ENCODE data around the gene SH3BP4. TPM values are rescaled to one million over a fixed set of nuclear protein-coding genes. Genes with fewer than 3 reads are reported as not detected.

Gene SH3BP4
- total RNA-seq, 1 donor from 2014 or later, result 20.5 TPM

- DNase-seq (ENCODE audit: low spot score), result no peak
Measured at GRCh38 chr2:234981197-234982095, 29.6 kb downstream of the SH3BP4 start.

GRCh38 chr2:234982096-234982834 lies 30.4 kb downstream of the SH3BP4 start:
- no peak for DNase-seq (ENCODE audit: low spot score)

GRCh38 chr2:234983011-234983726 lies 31.4 kb downstream of the SH3BP4 start:
- no peak for DNase-seq (ENCODE audit: low spot score)

- DNase-seq (ENCODE audit: low spot score), result no peak
Measured at GRCh38 chr2:234985608-234986245, 33.9 kb downstream of the SH3BP4 start.

- DNase-seq (ENCODE audit: low spot score), result no peak
Measured at GRCh38 chr2:234986390-234986789, 34.6 kb downstream of the SH3BP4 start.

- no peak for DNase-seq (ENCODE audit: low spot score)
Measured at GRCh38 chr2:234986876-234987720, 35.3 kb downstream of the SH3BP4 start.

GRCh38 chr2:234987754-234988153 lies 35.9 kb downstream of the SH3BP4 start:
- no peak for DNase-seq (ENCODE audit: low spot score)

- DNase-seq (ENCODE audit: low spot score), result no peak
Measured at GRCh38 chr2:234988491-234988890, 36.7 kb downstream of the SH3BP4 start.

GRCh38 chr2:234989183-234989701 lies 37.4 kb downstream of the SH3BP4 start:
- DNase-seq (ENCODE audit: low spot score), result no peak

- no peak for DNase-seq (ENCODE audit: low spot score)
Measured at GRCh38 chr2:234990300-234990699, 38.5 kb downstream of the SH3BP4 start.

- no peak for DNase-seq (ENCODE audit: low spot score)
Measured at GRCh38 chr2:234991290-234991689, 39.5 kb downstream of the SH3BP4 start.

- no peak for DNase-seq (ENCODE audit: low spot score)
Measured at GRCh38 chr2:234991793-234992192, 40.0 kb downstream of the SH3BP4 start.

- DNase-seq (ENCODE audit: low spot score), result no peak
Measured at GRCh38 chr2:234992196-234992595, 40.4 kb downstream of the SH3BP4 start.

- DNase-seq (ENCODE audit: low spot score), result no peak
Measured at GRCh38 chr2:234992624-234993349, 41.0 kb downstream of the SH3BP4 start.

- no peak for DNase-seq (ENCODE audit: low spot score)
Measured at GRCh38 chr2:234993541-234993981, 41.7 kb downstream of the SH3BP4 start.

GRCh38 chr2:234994438-234995321 lies 42.9 kb downstream of the SH3BP4 start:
- no peak for DNase-seq (ENCODE audit: low spot score)

GRCh38 chr2:234995332-234996068 lies 43.7 kb downstream of the SH3BP4 start:
- no peak for DNase-seq (ENCODE audit: low spot score)
